ENCODE data around the gene IKBKE. TPM values are rescaled to one million over a fixed set of nuclear protein-coding genes. Genes with fewer than 3 reads are reported as not detected.

Gene IKBKE
- total RNA-seq, 1 experiment from 2014 or later: 6.6 TPM

GRCh38 chr1:206502403-206502802 lies 32.1 kb downstream of the IKBKE start:
- no peak overlapping the region for H3K4me2 ChIP-seq (ENCODE audit: insufficient read depth, insufficient read length, low read length)
- no peaks in the 10 kb centered on the region; a peak in 1 of 5 replicates for H3K9me3 Mint-ChIP-seq

More at GRCh38 chr1:206502403-206502802, 32.1 kb downstream of the IKBKE start:
- peaks cover 5% of the 10 kb centered on the region for H3K23me2 ChIP-seq (ENCODE audit: insufficient read length, low read depth, low read length, poor library complexity, severe bottlenecking)
- no peaks in the 10 kb centered on the region for H4K20me1 ChIP-seq (ENCODE audit: control insufficient read depth, insufficient read depth, insufficient read length)
- H3K23ac ChIP-seq (ENCODE audit: insufficient read length, low read depth, low read length): no peak overlapping the region
- no CpG with 5 or more reads among the region's 2 CpGs for WGBS (ENCODE audit: extremely low coverage, insufficient read length, low lambda C conversion rate)
- H3T11ph ChIP-seq (ENCODE audit: low read length): no peak overlapping the region
- Mint-ChIP-seq H3K27ac (no peak overlapping the region), H3K36me3 (ENCODE audit: insufficient read depth in 1 of 3, low read depth in 3 of 3) (no peaks in the 10 kb centered on the region; a peak in 1 of 7 replicates), H3K4me1 (peaks cover 15 to 26% of the 10 kb centered on the region in 2 experiments), H3K4me3 (no peak overlapping the region), H3K27me3 (ENCODE audit: low read depth) (peaks cover 62% of the 10 kb centered on the region)
- no peak overlapping the region for H3K9ac ChIP-seq (ENCODE audit: extremely low read depth, insufficient read length, low read length)
- H4K91ac ChIP-seq (ENCODE audit: insufficient read length, low read depth, low read length): no peak overlapping the region
- H3K9me3 ChIP-seq (ENCODE audit: control insufficient read depth, low read depth, low read length): no peaks in the 10 kb centered on the region
- H3K79me2 ChIP-seq (ENCODE audit: insufficient read depth, low read length): no peaks in the 10 kb centered on the region
- no peak overlapping the region for H4K8ac ChIP-seq (replicated peaks; ENCODE audit: insufficient read length, low read depth, low read length)
- no peak overlapping the region for H4K5ac ChIP-seq (ENCODE audit: insufficient read length, low read depth, low read length)
- no peak overlapping the region for H2BK15ac ChIP-seq (ENCODE audit: low read depth, low read length)
- H2AK5ac ChIP-seq (ENCODE audit: insufficient read length, low read length): no peak overlapping the region
- H3K14ac ChIP-seq (ENCODE audit: insufficient read depth, low read length): no peak overlapping the region
- no peak for TF ChIP-seq CTCF (conservative IDR thresholded peaks at IDR 0.05)
- H2BK20ac ChIP-seq (ENCODE audit: low read depth, low read length, poor library complexity, severe bottlenecking): no peak overlapping the region
- no peak overlapping the region for H3K4ac ChIP-seq (ENCODE audit: low read depth, low read length)
- no peak overlapping the region for H2BK120ac ChIP-seq (ENCODE audit: low read depth, low read length, poor library complexity, severe bottlenecking)
- no peak overlapping the region for H2AFZ ChIP-seq (ENCODE audit: low read length)
- H3K79me1 ChIP-seq (ENCODE audit: insufficient read depth, low read depth, low read length, poor library complexity, severe bottlenecking): no peaks in the 10 kb centered on the region
- no peak overlapping the region for H2BK12ac ChIP-seq (ENCODE audit: insufficient read length, low read depth, low read length)
- peaks cover 7% of the 10 kb centered on the region; the same call in 1 of the 2 replicates for H3K27me3 ChIP-seq (ENCODE audit: insufficient read depth, low read length)
- H3K18ac ChIP-seq (ENCODE audit: insufficient read length, low read depth, low read length): no peak overlapping the region
- no peak overlapping the region for H3K27ac ChIP-seq (ENCODE audit: insufficient read length, low read depth, low read length)
- peaks cover 3% of the 10 kb centered on the region; the same call in 1 of the 2 replicates for H3K4me1 ChIP-seq (ENCODE audit: insufficient read depth, low read length)
- no peak overlapping the region for H3K56ac ChIP-seq (ENCODE audit: insufficient read length, low read depth, low read length)
- no peak overlapping the region for H2BK5ac ChIP-seq (ENCODE audit: insufficient read length, low read length)
- DNase-seq: no peak

Data from H9 (cell line).